ENCODE results near the gene RAMAC. TPM values are rescaled to one million over a fixed set of nuclear protein-coding genes. Genes with fewer than 3 reads are reported as not detected.

The RAMAC gene
- total and polyA plus RNA-seq, 7 donors: 17.0 to 43.3 (median 21.8) TPM

- H3K4me1 ChIP-seq: peaks cover 34% of the 10 kb centered on the region
- 95 to 97% (median 96%) methylated on average over 1 of the region's 1 CpG for WGBS, 3 donors
- no peak overlapping the region for H3K4me3 ChIP-seq
- no peaks in the 10 kb centered on the region for H3K36me3 ChIP-seq (ENCODE audit: insufficient read depth in 1 of 2, low read depth in 1 of 2)
- no peak for ATAC-seq
- TF ChIP-seq, protein P1, sequence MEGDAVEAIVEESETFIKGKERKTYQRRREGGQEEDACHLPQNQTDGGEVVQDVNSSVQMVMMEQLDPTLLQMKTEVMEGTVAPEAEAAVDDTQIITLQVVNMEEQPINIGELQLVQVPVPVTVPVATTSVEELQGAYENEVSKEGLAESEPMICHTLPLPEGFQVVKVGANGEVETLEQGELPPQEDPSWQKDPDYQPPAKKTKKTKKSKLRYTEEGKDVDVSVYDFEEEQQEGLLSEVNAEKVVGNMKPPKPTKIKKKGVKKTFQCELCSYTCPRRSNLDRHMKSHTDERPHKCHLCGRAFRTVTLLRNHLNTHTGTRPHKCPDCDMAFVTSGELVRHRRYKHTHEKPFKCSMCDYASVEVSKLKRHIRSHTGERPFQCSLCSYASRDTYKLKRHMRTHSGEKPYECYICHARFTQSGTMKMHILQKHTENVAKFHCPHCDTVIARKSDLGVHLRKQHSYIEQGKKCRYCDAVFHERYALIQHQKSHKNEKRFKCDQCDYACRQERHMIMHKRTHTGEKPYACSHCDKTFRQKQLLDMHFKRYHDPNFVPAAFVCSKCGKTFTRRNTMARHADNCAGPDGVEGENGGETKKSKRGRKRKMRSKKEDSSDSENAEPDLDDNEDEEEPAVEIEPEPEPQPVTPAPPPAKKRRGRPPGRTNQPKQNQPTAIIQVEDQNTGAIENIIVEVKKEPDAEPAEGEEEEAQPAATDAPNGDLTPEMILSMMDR (IDR thresholded peaks at IDR 0.05): no peak
- no peaks in the 10 kb centered on the region for H3K9me3 ChIP-seq
- DNase-seq: no peak
- no peak overlapping the region for H3K27ac ChIP-seq
- intact Hi-C loops (cut with DNase I): loop anchor here in 1 of 2 donors (5.0 kb wide), 1 partner anchor 96 kb away; no protein-coding TSS in a partner anchor
- no peaks in the 10 kb centered on the region for H3K27me3 ChIP-seq (ENCODE audit: insufficient read depth in 3 of 3, low read length in 2 of 3)
Measured at GRCh38 chr15:82972990-82973389, 13.0 kb upstream of the RAMAC start.

GRCh38 chr15:82977076-82977475 is 8.9 kb upstream of the RAMAC start:
- WGBS, 3 donors: 87 to 100% (median 94%) methylated on average over 1 of the region's 1 CpG
- Histone ChIP-seq H3K9me3 (no peaks in the 10 kb centered on the region), H3K36me3 (ENCODE audit: insufficient read depth in 1 of 2, low read depth in 1 of 2) (peaks cover 0 to 4% of the 10 kb centered on the region in 2 donors), H3K4me1 (peaks cover 8% of the 10 kb centered on the region), H3K4me3 (no peak overlapping the region), H3K27me3 (ENCODE audit: insufficient read depth in 3 of 3, low read length in 2 of 3) (no peaks in the 10 kb centered on the region), H3K27ac (no peak overlapping the region)
- TF ChIP-seq, protein P1 (IDR thresholded peaks at IDR 0.05): no peak
- no peak for DNase-seq
- intact Hi-C loops (cut with DNase I): no loop called here
- no peak for ATAC-seq

- TF ChIP-seq, protein P1 (IDR thresholded peaks at IDR 0.05): no peak
- H3K27me3 ChIP-seq (ENCODE audit: insufficient read depth in 3 of 3, low read length in 2 of 3): no peaks in the 10 kb centered on the region
- DNase-seq (no peak), ATAC-seq (no peak)
- 88 to 99% (median 90%) methylated on average over 5 of the region's 5 CpGs for WGBS, 3 donors
- H3K27ac ChIP-seq: no peak overlapping the region
- H3K9me3 ChIP-seq: no peaks in the 10 kb centered on the region
- intact Hi-C loops (cut with DNase I): no loop called here
- H3K36me3 ChIP-seq (ENCODE audit: insufficient read depth in 1 of 2, low read depth in 1 of 2): peaks cover 0 to 4% of the 10 kb centered on the region in 2 donors
- H3K4me3 ChIP-seq: no peak overlapping the region
- H3K4me1 ChIP-seq: peaks cover 4% of the 10 kb centered on the region
Measured at GRCh38 chr15:82978438-82978837, 7.6 kb upstream of the RAMAC start.

DNA sequence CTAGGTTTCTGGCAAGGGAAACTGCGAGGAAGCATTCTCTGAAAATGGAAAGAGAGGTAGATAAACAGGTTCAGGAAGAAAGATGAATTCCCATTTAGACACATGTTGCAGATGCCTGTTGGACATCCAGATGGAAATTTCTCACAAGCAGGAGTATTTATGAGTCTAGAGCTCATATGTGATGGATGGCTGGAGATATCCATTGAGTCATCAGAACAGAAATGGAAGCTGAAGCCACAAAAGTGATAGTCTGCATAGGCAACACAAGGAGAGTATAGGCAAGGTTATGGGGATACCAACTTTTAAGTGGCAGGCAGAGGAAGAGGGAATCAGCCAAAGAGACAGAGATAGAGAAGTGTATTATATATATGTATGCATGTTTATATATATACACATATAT is 6.3 kb upstream of the RAMAC start:
- no peak overlapping the region for H3K4me3 ChIP-seq
- H3K9me3 ChIP-seq: no peaks in the 10 kb centered on the region
- ATAC-seq (peak in 2 of 4 donors; percentile 43 to 54), DNase-seq (no peak)
- no peaks in the 10 kb centered on the region for H3K27me3 ChIP-seq (ENCODE audit: insufficient read depth in 3 of 3, low read length in 2 of 3)
- no peak overlapping the region for H3K27ac ChIP-seq
- WGBS, 3 donors: 91 to 97% (median 93%) methylated on average over 1 of the region's 1 CpG
- intact Hi-C loops (cut with DNase I): loop anchor here in 1 of 2 donors (10.0 kb wide), 1 partner anchor 445 kb away; no protein-coding TSS in a partner anchor
- H3K4me1 ChIP-seq: peaks cover 5% of the 10 kb centered on the region
- peaks cover 0 to 4% of the 10 kb centered on the region in 2 donors for H3K36me3 ChIP-seq (ENCODE audit: insufficient read depth in 1 of 2, low read depth in 1 of 2)
- TF ChIP-seq, protein P1 (IDR thresholded peaks at IDR 0.05): no peak

DNA sequence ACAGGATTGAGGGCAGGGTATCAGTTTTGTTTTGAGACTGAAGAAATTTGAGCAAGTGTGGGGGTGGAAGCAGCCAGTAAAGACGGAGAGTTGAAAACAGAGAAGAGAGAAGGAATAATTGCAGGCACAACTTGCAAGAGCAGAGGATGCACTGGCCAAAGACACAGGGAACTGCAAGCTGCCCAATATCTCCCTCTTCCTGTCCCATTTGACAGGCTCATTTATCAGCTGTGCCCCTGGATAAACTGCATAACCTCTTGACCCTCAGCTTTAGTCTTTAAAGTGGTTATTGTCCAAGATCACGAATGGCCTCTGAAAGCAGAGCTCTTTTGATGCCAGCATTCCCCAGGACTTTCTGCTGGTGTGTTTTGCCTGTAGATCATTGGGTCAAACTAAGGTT is 5.0 kb upstream of the RAMAC start:
- Histone ChIP-seq H3K4me3 (no peak overlapping the region), H3K36me3 (ENCODE audit: insufficient read depth in 1 of 2, low read depth in 1 of 2) (peaks cover 0 to 4% of the 10 kb centered on the region in 2 donors), H3K27me3 (ENCODE audit: insufficient read depth in 3 of 3, low read length in 2 of 3) (no peaks in the 10 kb centered on the region), H3K4me1 (peaks cover 14% of the 10 kb centered on the region), H3K9me3 (no peaks in the 10 kb centered on the region), H3K27ac (no peak overlapping the region)
- DNase-seq: no peak
- intact Hi-C loops (cut with DNase I): loop anchor here in 1 of 2 donors (10.0 kb wide), 1 partner anchor 446 kb away; no protein-coding TSS in a partner anchor
- TF ChIP-seq, protein P1 (IDR thresholded peaks at IDR 0.05): no peak
- WGBS, 3 donors: 18 to 32% (median 20%) methylated on average over 2 of the region's 2 CpGs
- no peak for ATAC-seq

Data from psoas muscle (tissue), 8 donors.